Panc1 (cell line): Measurements from ENCODE around the gene VPS33B. TPM values are rescaled to one million over a fixed set of nuclear protein-coding genes. Genes with fewer than 3 reads are reported as not detected.

Experiments
- ATAC-seq: fragments of 200-7000 bp; cut with Tn5 transposase; 2 replicates; pipeline ENCODE4 v1.9.1; 2020; ENCODE audit warnings: mild to moderate bottlenecking, moderate library complexity
- BruUV-seq: library from RNA; stranded (reverse); fragments of 400-500 nt; replicated peaks from 2 replicates; lab custom pipeline; 2021; lab: Mats Ljungman, UMichigan
- CTCF ChIA-PET: fragments of 300-600 bp; sonication (Branson Sonifier 250); formaldehyde crosslinking; loops from one replicate; lab custom pipeline; 2022; ENCODE audit warnings: antibody characterized with exemption; lab: Charles Lee
- POLR2A ChIA-PET: fragments of 300-600 bp; sonication (Branson Sonifier 250); formaldehyde crosslinking; loops from one replicate; lab custom pipeline; 2022; ENCODE audit warnings: antibody characterized with exemption; lab: Charles Lee
- DNase-seq: peaks from one replicate; pipeline ENCODE4 v3.0.0-alpha.2; 2010; ENCODE audit warnings: low read depth, low spot score
- H3K27ac ChIP-seq: 2 replicates; pipeline ENCODE4 v1.5.1; 2011; ENCODE audit warnings: mild to moderate bottlenecking, low read length, inconsistent platforms
- H3K27me3 ChIP-seq: fragments of 200-500 bp; sonication (Bioruptor generic); 2 replicates; pipeline ENCODE4 v1.6.0; 2014; ENCODE audit warnings: low read length, inconsistent platforms; ENCODE audit not compliant: control insufficient read depth, insufficient read depth
- H3K36me3 ChIP-seq: fragments of 200-500 bp; sonication (Bioruptor generic); 2 replicates; pipeline ENCODE4 v1.5.1; 2014; ENCODE audit warnings: inconsistent platforms, mild to moderate bottlenecking, low read length, moderate library complexity; ENCODE audit not compliant: control insufficient read depth, insufficient read depth
- H3K4me1 ChIP-seq: 2 replicates; pipeline ENCODE4 v1.5.1; 2011; ENCODE audit warnings: inconsistent platforms, mild to moderate bottlenecking, low read length, moderate library complexity; ENCODE audit not compliant: control insufficient read depth, insufficient read depth
- H3K4me3 ChIP-seq, 2 experiments: 2 replicates each; pipeline ENCODE4 v1.5.1; 2011 to 2012; ENCODE audit warnings: low read depth in 2 of 2, low read length in 2 of 2, mild to moderate bottlenecking in 2 of 2, inconsistent platforms in 1 of 2, moderate library complexity in 1 of 2
- H3K9me3 ChIP-seq: fragments of 200-500 bp; sonication (Bioruptor generic); 2 replicates; pipeline ENCODE4 v1.5.1; 2014; ENCODE audit warnings: low read depth, mild to moderate bottlenecking, inconsistent platforms, low read length, moderate library complexity; ENCODE audit not compliant: control insufficient read depth, insufficient read depth
- POLR2AphosphoS5 ChIP-seq: IDR thresholded peaks from 2 replicates; pipeline ENCODE4 v1.6.1; 2012; ENCODE audit warnings: mild to moderate bottlenecking, low read depth, low read length, moderate library complexity
- REST ChIP-seq, 2 experiments: IDR thresholded peaks; 2 replicates each; pipeline ENCODE4 v1.6.1; 2011 to 2012; ENCODE audit warnings: low read depth in 2 of 2, control low read depth in 1 of 2, low read length in 1 of 2, mild to moderate bottlenecking in 1 of 2, moderate library complexity in 1 of 2; ENCODE audit not compliant: insufficient read depth in 1 of 2
- SIN3A ChIP-seq: IDR thresholded peaks from 2 replicates; pipeline ENCODE4 v1.6.1; 2012; ENCODE audit warnings: low read depth, mild to moderate bottlenecking, low read length, moderate library complexity, borderline replicate concordance; ENCODE audit not compliant: insufficient read depth
- TCF7L2 ChIP-seq: IDR thresholded peaks from 2 replicates; pipeline ENCODE4 v1.6.1; 2011; ENCODE audit warnings: mild to moderate bottlenecking, low read depth, low read length, inconsistent platforms
- in situ Hi-C: cut with HindIII; loops from 2 replicates; pipeline ENCODE4 v1.10.0; 2016; ENCODE audit warnings: low sequenced_read_pairs, low pct_unique_long_range_greater_than_20kb
- intact Hi-C: fragments of 100-400 bp; cut with micrococcal nuclease; formaldehyde crosslinking; loops from one replicate; pipeline ENCODE4 v1.10.0; 2022; ENCODE audit not compliant: unreplicated experiment
- total RNA-seq: library from RNA; stranded (reverse); gene quantifications from one replicate; pipeline ENCODE4 v1.2.1, GENCODE V29; 2021; ENCODE audit not compliant: unreplicated experiment
- TF ChIP-seq, protein P1 (sequence below): fragments of 450-650 bp; IDR thresholded peaks from 2 replicates; pipeline ENCODE4 v1.5.1; 2017; ENCODE audit warnings: mild to moderate bottlenecking

VPS33B gene
- total RNA-seq, 1 experiment from 2014 or later, result 16.3 TPM

DNA sequence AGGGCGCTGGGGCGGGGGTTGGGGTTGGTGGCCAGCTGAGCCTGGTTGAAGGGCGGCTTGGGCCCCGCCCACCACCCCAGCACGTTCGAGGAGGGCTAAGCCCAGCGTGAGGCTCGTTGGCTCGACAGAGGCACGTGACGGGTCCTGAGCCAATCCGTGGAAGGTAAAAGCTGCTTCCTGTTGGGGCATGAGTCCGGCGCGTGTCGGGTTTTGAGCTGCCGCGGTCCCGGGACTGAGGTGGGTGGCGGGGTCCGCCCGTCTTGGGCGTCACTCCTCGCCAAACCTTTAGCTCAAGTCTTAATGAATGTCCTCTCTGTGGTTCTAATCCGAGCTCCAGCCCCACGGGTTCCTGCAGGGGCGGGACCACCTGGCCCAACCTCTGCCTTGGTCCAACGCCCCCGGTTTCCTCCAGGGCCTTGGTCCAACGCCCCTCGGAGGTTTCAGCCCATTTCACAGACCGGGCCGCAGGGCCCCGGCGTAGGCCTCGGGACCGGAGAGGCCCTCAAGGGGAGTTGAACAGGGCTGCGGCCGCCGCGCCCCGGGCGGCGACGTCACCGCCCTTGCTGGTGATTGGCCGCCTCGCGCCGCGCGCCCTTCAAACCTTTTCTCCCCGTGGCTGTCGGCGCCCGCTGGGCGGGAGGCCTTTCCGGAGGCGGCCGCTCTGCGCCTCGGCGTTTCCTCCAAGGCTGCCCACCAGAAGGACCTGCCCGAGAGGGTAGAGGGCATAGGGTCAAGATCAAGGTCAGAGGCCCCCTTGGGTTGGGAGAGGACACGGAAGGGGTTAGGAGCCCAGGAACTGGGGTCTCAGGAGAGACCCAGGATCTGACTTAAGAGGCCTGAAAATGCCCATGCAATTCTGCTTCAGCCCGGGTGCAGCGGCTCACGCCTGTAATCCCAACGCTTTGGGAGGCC lies 67.4 kb downstream of the VPS33B start, which contains the start of gene RCCD1:
TSS of gene RCCD1 (plus strand) at position 173 of the 912 bp plus-strand sequence. CDS start 1,851 bp downstream, outside the sequence.
- intact Hi-C loops, result no loop called here
- Histone ChIP-seq H3K27ac (peak within 1 kb of the TSS; percentile 96), H3K4me3 (peak within 1 kb of the TSS; percentile 77 to 81), H3K36me3 (peaks cover 4% of the 10 kb centered on the region; the same call in 1 of the 2 replicates), H3K9me3 (no peaks in the 10 kb centered on the region), H3K27me3 (no peaks in the 10 kb centered on the region), H3K4me1 (peaks cover 17% of the 10 kb centered on the region)
- TSS peak; percentile 78 for BruUV-seq
- peak; percentile 97 for TF ChIP-seq POLR2AphosphoS5
- TF ChIP-seq REST (IDR thresholded peaks at IDR 0.05; ENCODE audit: insufficient read depth in 1 of 2, low read depth in 2 of 2, low read length in 1 of 2), result no peak
- TF ChIP-seq, protein P1, sequence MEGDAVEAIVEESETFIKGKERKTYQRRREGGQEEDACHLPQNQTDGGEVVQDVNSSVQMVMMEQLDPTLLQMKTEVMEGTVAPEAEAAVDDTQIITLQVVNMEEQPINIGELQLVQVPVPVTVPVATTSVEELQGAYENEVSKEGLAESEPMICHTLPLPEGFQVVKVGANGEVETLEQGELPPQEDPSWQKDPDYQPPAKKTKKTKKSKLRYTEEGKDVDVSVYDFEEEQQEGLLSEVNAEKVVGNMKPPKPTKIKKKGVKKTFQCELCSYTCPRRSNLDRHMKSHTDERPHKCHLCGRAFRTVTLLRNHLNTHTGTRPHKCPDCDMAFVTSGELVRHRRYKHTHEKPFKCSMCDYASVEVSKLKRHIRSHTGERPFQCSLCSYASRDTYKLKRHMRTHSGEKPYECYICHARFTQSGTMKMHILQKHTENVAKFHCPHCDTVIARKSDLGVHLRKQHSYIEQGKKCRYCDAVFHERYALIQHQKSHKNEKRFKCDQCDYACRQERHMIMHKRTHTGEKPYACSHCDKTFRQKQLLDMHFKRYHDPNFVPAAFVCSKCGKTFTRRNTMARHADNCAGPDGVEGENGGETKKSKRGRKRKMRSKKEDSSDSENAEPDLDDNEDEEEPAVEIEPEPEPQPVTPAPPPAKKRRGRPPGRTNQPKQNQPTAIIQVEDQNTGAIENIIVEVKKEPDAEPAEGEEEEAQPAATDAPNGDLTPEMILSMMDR, result no peak
- TF ChIP-seq TCF7L2, result peak; percentile 70; the same call in 1 of the 2 replicates
- peak; percentile 67; the same call in 1 of the 2 replicates for TF ChIP-seq SIN3A
- ATAC-seq (peak; percentile 91), DNase-seq (peak; percentile 84)
- in situ Hi-C loops, result no loop called here
- CTCF ChIA-PET, result interaction anchor here (3.4 kb wide), 1 partner anchor 95 kb away, joined by 16 read pairs; no protein-coding TSS in a partner anchor
- POLR2A ChIA-PET, result interaction anchor here (0.7 kb wide), 1 partner anchor 25 kb away, joined by 5 read pairs; no protein-coding TSS in a partner anchor

- in situ Hi-C loops (no loop called here), intact Hi-C loops (no loop called here)
- DNase-seq, result no peak
- POLR2A ChIA-PET, result no interaction called here
- peak overlapping the region; percentile 77 to 81; a peak in 3 of 4 replicates for H3K4me3 ChIP-seq
- H3K4me1 ChIP-seq, result peaks cover 23% of the 10 kb centered on the region
- H3K27ac ChIP-seq, result peak overlapping the region; percentile 96
- H3K27me3 ChIP-seq, result no peaks in the 10 kb centered on the region
- CTCF ChIA-PET, result interaction anchor here (1.1 to 3.4 kb wide), 2 partner anchors 96 kb away, joined by 3 to 16 read pairs; no protein-coding TSS in a partner anchor
- BruUV-seq, result TSS peak; percentile 71
- ATAC-seq, result no peak
- H3K9me3 ChIP-seq, result no peaks in the 10 kb centered on the region
- H3K36me3 ChIP-seq, result peaks cover 4% of the 10 kb centered on the region; the same call in 1 of the 2 replicates
- TF ChIP-seq TCF7L2 (no peak), SIN3A (no peak), POLR2AphosphoS5 (no peak), REST (IDR thresholded peaks at IDR 0.05; ENCODE audit: insufficient read depth in 1 of 2, low read depth in 2 of 2, low read length in 1 of 2) (no peak)
- TF ChIP-seq, protein P1, result no peak
Measured at GRCh38 chr15:90953947-90954711, 68.3 kb downstream of the VPS33B start.
